HG03354 (cell line): Measurements from ENCODE around the gene GPR37.

Source experiments
- ATAC-seq: cut with Tn5 transposase; IDR thresholded peaks from one replicate; pipeline ENCODE4 v1.9.1; 2021; ENCODE audit warnings: mild to moderate bottlenecking; ENCODE audit not compliant: unreplicated experiment, poor library complexity, severe bottlenecking

GPR37 gene

GRCh38 chr7:124737760-124738300, 27.8 kb downstream of the GPR37 start:
- no peak for ATAC-seq

GRCh38 chr7:124728610-124729009, 37.0 kb downstream of the GPR37 start:
- no peak for ATAC-seq

DNA sequence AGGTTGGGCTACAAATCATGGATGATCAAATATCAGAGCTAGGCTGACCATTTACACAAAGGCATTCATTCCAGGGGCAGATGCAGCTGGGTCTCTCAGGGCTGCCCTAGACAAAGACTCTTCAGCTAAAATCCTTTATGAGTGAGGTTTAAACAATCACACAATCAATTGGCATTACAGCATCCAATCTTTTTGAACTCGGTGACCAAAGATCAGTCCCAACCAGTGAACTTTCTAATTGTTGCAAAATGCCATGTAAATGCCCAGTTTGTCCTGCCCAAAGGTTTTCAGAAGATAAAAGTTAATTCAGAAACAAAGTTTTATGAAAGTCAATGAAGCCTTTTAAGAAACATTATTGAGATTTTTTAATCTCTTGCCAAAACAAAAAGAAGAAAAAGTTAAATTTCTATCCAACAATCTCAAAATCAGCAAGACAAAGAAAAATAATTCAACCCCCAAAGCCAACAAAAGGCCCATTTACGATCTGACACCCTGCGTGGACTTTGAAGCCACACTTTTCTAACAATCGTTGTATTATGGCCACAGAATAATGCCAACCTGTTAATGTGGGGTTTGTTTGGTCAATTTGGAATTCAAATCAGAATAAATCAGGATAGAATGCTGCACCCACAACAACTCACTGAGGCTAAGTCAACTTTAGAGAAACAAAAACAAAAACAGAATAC, 40.9 kb downstream of the GPR37 start:
- no peak for ATAC-seq

GRCh38 chr7:124724079-124724478, 41.5 kb downstream of the GPR37 start:
- ATAC-seq, result no peak

DNA sequence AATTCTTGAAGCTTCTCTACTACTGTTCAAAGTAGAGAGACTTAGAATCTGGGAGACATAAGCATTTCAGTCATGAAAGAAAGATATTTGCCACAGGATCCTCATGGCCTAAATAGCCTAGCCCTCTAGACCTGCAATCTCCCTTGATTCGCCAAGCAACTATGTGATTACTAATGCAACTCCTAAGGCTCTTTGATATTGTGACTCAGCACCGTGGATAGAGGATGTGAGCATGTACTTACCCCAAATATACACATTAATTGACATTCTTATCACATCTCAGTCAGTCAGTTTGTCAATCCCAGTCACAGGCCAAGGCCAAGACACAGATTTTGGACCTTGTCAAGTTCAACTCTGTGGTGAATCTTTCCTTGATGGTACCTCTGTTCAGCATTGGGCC, 42.6 kb downstream of the GPR37 start:
- ATAC-seq, result no peak

- no peak for ATAC-seq
These were observed 43.3 kb downstream of the GPR37 start for GRCh38 chr7:124722292-124722691.

- no peak for ATAC-seq
These were observed 45.4 kb downstream of the GPR37 start for GRCh38 chr7:124720195-124720594.

- no peak for ATAC-seq
These were observed 47.4 kb downstream of the GPR37 start for GRCh38 chr7:124718032-124718766.

- no peak for ATAC-seq
These were observed 48.7 kb downstream of the GPR37 start for GRCh38 chr7:124716894-124717293.

DNA sequence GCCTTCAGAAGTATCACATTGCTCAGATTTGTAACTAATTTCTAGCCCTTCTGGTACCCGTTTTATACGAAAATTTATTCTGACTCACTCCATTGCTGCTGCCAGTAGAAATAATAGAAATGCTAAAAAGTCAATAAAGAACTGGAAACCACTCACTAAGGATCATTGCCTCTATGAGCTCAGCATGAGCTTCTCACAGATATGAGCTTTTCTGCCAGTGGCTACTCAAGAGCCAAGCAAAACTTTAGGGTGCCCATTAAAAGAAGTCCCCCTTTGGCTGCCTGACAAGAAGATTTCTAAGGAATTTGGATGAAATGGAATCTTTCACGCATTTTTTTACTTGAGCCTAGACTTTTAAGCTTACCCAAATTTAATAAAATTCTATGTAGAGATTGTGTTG, 52.5 kb downstream of the GPR37 start:
- ATAC-seq, result no peak

GRCh38 chr7:124712017-124712416, 53.6 kb downstream of the GPR37 start:
- ATAC-seq, result no peak

DNA sequence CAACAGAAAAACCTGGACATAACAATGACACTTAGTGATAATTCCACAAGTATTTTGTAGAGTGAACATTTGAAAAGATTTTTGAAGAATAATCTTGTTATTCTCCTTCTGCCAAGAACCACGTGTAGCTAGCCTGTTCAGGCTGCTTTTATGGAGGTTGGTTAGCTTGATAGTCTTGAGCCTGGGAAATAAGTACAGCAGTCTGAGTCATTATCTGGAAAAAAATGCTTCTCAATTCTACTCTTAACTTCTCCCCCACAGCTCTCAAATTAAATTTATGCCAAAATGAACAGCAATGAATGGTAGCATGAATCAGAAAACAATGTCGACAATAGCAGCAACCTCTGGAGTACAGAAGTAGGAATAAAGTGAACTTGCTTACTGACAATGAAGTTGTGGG, 63.2 kb downstream of the GPR37 start:
- no peak for ATAC-seq

- ATAC-seq, result no peak
These were observed 63.6 kb downstream of the GPR37 start for GRCh38 chr7:124701955-124702354.

DNA sequence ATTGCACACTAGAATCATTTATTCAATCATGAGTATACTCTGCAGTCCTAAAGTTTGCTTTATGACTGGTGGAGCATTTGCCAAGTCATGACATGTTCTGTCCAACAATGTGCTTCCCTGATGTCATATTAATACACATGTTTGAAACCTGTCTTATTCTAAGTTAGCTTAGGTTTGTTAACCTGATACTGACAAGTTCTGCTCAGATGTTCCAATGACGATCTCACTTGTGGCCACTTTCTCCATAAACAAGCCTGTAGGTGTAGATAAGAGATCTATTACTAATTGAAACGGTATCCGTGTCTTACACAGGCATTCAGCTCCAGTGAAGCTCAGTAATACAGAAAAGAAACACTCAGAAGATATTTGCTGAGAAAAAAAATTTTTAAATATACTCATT, 64.9 kb downstream of the GPR37 start:
- ATAC-seq, result no peak

DNA sequence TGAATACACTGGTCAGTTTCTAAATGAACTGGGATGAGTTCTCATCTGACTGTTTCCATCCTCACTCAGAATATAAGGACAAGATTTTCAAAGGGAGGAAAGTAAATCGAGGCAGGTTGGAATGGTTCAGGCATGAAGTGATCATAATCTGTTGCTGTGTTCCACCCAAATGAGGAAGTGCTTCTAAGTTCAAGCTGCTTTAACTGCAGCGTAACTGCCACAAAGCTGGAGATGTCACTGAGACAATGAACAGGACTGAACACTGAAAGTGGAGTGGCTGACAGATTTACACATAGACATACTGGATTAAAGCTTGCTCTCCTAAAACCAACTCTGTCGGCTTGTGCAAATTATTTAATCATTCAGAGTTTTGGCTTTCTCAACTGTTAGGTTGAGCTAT, 66.6 kb downstream of the GPR37 start:
- ATAC-seq, result no peak

DNA sequence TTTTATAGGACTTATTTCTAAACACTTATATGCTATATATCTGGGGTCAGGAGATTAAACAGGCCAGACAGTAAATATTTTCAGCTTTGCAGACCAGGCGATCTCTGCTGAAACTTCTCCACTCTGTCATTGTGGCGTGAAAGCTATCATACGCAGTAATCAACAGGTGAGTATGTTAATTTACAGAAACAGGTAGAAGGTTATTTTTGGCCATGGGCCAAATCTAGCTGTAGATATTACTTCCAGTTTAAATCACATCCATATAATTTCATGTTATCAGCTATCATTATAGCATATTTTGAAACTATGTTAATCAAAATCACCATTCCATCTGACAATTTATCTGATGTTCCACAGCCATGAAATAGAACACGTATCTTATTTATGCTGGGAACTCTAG, 67.8 kb downstream of the GPR37 start:
- no peak for ATAC-seq
